ENCODE results near the gene MST1.
"Not testable (repeated sequence)": the region's sequence is repeated elsewhere in the genome, so short reads cannot be mapped to it uniquely, and the experiment has no call there.

DNA sequence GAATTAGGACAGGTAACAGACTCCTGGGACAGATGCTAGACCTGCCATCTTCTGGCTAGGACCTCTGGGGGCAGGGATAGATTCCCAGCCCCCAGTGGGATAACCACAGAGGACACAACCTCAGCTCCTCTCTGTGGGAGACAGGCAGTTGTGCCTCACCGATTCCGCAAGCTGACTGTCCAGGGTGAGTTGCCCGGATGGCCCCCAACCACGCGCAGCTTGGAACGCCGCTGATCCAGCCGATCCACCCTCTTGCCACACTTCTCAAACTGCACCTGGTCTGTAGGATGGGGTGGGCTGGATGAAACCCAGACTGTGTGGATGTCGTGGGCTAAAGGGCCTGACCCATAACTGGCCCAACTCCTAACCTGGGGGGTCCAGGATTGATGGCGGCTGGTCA is 4.2 kb downstream of the MST1 start:
- TF ChIP-seq, protein P1, sequence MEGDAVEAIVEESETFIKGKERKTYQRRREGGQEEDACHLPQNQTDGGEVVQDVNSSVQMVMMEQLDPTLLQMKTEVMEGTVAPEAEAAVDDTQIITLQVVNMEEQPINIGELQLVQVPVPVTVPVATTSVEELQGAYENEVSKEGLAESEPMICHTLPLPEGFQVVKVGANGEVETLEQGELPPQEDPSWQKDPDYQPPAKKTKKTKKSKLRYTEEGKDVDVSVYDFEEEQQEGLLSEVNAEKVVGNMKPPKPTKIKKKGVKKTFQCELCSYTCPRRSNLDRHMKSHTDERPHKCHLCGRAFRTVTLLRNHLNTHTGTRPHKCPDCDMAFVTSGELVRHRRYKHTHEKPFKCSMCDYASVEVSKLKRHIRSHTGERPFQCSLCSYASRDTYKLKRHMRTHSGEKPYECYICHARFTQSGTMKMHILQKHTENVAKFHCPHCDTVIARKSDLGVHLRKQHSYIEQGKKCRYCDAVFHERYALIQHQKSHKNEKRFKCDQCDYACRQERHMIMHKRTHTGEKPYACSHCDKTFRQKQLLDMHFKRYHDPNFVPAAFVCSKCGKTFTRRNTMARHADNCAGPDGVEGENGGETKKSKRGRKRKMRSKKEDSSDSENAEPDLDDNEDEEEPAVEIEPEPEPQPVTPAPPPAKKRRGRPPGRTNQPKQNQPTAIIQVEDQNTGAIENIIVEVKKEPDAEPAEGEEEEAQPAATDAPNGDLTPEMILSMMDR (IDR thresholded peaks at IDR 0.05), result not testable (repeated sequence)
- not testable (repeated sequence) for TF ChIP-seq POLR2A (IDR thresholded peaks at IDR 0.05)

All from thyroid gland (tissue), 4 donors.